ENCODE measurements around the gene FRS2. TPM values are rescaled to one million over a fixed set of nuclear protein-coding genes. Genes with fewer than 3 reads are reported as not detected.

The FRS2 gene, protein sequence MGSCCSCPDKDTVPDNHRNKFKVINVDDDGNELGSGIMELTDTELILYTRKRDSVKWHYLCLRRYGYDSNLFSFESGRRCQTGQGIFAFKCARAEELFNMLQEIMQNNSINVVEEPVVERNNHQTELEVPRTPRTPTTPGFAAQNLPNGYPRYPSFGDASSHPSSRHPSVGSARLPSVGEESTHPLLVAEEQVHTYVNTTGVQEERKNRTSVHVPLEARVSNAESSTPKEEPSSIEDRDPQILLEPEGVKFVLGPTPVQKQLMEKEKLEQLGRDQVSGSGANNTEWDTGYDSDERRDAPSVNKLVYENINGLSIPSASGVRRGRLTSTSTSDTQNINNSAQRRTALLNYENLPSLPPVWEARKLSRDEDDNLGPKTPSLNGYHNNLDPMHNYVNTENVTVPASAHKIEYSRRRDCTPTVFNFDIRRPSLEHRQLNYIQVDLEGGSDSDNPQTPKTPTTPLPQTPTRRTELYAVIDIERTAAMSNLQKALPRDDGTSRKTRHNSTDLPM
- 10 to 100 TPM; 20.9 to 49.0 (median 32.6) TPM for total RNA-seq

- peak; percentile 86 to 99 (median 98) for ATAC-seq (replicated peaks in 6 of 8)
- 0% methylated on average over 1 to 6 of the region's 68 CpGs; no CpG with 5 or more reads in 4 of the 10 experiments for WGBS, 10 experiments
- H3K4me1 ChIP-seq (replicated peaks in 1 of 2), result peaks cover 9 to 15% of the 10 kb centered on the region in 2 donors
- in situ Hi-C loops (cut with MboI; ENCODE audit: low pct_unique_long_range_greater_than_20kb in 2 of 9, low sequenced_read_pairs in 9 of 9, unreplicated experiment in 9 of 9), result no loop called here
- peak within 1 kb of the TSS; percentile 89 to 97 for H3K27ac ChIP-seq
- H3K4me3 ChIP-seq, result peak within 1 kb of the TSS; percentile 87 to 100 (median 98)
Observed at GRCh38 chr12:69470189-69471075, at the start of gene FRS2. Gene FRS2, plus strand, starts transcription at chr12:69470388. Its CDS starts 98,643 bp downstream, at chr12:69569031.

GRCh38 chr12:69421548-69421947 is 48.6 kb upstream of the FRS2 start:
- no peak overlapping the region for H3K4me3 ChIP-seq
- no peaks in the 10 kb centered on the region for H3K4me1 ChIP-seq (replicated peaks in 1 of 2)
- ATAC-seq (replicated peaks in 6 of 8), result no peak
- in situ Hi-C loops (cut with MboI; ENCODE audit: low pct_unique_long_range_greater_than_20kb in 2 of 9, low sequenced_read_pairs in 9 of 9, unreplicated experiment in 9 of 9), result no loop called here
- H3K27ac ChIP-seq, result no peak overlapping the region
- WGBS, 10 experiments, result 88 to 100% (median 100%) methylated on average over 1 to 3 of the region's 3 CpGs; no CpG with 5 or more reads in 2 of the 10 experiments

GRCh38 chr12:69423037-69423905 is 46.9 kb upstream of the FRS2 start:
- no peaks in the 10 kb centered on the region for H3K4me1 ChIP-seq (replicated peaks in 1 of 2)
- in situ Hi-C loops (cut with MboI; ENCODE audit: low pct_unique_long_range_greater_than_20kb in 2 of 9, low sequenced_read_pairs in 9 of 9, unreplicated experiment in 9 of 9), result no loop called here
- WGBS, 10 experiments, result 56 to 100% (median 83%) methylated on average over 2 to 5 of the region's 5 CpGs; no CpG with 5 or more reads in 1 of the 10 experiments
- no peak overlapping the region for H3K4me3 ChIP-seq
- no peak overlapping the region for H3K27ac ChIP-seq
- no peak for ATAC-seq (replicated peaks in 6 of 8)

- WGBS, 10 experiments, result 0 to 100% (median 89%) methylated on average over 1 to 3 of the region's 3 CpGs; no CpG with 5 or more reads in 5 of the 10 experiments
- no peak for ATAC-seq (replicated peaks in 6 of 8)
- Histone ChIP-seq H3K4me1 (replicated peaks in 1 of 2) (no peaks in the 10 kb centered on the region), H3K27ac (no peak overlapping the region), H3K4me3 (no peak overlapping the region)
- in situ Hi-C loops (cut with MboI; ENCODE audit: low pct_unique_long_range_greater_than_20kb in 2 of 9, low sequenced_read_pairs in 9 of 9, unreplicated experiment in 9 of 9), result no loop called here
Observed at GRCh38 chr12:69425417-69425816, 44.8 kb upstream of the FRS2 start.

DNA sequence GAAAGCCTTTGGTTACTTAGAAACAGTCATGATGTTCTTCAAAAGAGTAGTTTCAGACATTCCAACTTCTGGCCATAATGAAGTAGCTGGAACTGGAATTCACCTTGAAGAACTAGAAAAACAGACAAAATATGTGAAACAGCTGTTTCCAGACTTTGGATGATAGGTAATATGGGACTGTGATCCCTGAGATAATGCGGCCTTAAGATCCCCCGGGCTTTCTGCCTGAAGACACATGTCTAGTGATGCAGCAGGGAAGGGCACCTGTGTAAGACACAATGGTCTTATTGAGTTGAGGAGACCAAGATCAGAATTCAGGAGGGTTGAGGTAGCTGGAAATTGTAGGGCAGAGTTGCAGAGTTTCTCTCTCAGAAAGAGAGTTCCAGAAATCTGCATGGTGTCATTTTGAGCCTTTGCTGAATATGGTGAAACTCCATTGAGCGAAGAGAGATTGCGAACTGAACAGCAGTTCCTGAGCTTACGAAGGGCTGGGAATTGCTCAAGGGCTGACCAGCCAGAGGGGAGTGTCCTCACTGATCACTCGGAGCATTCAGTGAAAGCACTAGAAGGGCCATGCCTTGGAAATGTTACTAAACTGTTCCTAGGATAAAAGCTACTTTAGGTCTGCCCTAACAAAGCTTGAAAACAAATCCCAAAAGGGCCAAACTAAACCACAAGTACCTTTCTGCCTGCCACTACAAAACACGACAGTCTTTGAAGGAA is 41.7 kb upstream of the FRS2 start:
- H3K4me1 ChIP-seq (replicated peaks in 1 of 2), result no peaks in the 10 kb centered on the region
- no peak overlapping the region for H3K27ac ChIP-seq
- no peak for ATAC-seq (replicated peaks in 6 of 8)
- H3K4me3 ChIP-seq, result no peak overlapping the region
- in situ Hi-C loops (cut with MboI; ENCODE audit: low pct_unique_long_range_greater_than_20kb in 2 of 9, low sequenced_read_pairs in 9 of 9, unreplicated experiment in 9 of 9), result no loop called here
- WGBS, 10 experiments, result 31 to 100% (median 98%) methylated on average over 2 to 7 of the region's 7 CpGs

DNA sequence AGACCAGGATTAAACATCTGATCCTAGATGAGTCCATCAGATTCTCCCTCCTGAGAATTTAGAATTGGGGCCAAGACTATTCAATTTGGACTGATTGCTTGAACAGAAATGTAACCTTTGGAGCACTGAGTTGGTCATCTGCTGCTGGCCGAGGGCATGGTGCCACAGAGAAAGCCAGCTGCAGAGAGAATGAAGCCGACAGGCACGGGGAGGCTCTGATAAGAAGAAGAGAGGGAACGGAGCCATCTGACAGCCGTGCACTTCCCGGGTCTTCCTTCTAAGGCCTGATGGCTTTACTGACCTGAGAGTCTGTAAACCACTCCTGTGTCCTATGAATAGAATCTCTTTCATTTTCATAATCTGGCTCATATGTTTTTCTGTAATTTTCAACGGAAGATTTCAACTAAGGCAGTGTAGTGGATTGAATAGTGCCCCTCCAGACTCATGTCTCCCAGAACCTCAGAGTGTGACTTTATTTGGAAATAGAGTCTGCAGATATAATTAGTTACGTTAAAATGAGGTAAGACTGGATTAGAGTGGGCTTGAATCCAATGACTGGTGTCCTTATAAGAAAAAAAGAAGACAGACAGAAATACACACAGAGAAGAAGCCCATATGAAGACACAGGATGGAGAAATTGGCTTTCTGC is 39.1 kb upstream of the FRS2 start:
- no peak overlapping the region for H3K4me3 ChIP-seq
- WGBS, 10 experiments, result 74 to 100% (median 91%) methylated on average over 1 to 5 of the region's 8 CpGs; no CpG with 5 or more reads in 2 of the 10 experiments
- no peaks in the 10 kb centered on the region for H3K4me1 ChIP-seq (replicated peaks in 1 of 2)
- no peak overlapping the region for H3K27ac ChIP-seq
- in situ Hi-C loops (cut with MboI; ENCODE audit: low pct_unique_long_range_greater_than_20kb in 2 of 9, low sequenced_read_pairs in 9 of 9, unreplicated experiment in 9 of 9), result no loop called here
- no peak for ATAC-seq (replicated peaks in 6 of 8)

DNA sequence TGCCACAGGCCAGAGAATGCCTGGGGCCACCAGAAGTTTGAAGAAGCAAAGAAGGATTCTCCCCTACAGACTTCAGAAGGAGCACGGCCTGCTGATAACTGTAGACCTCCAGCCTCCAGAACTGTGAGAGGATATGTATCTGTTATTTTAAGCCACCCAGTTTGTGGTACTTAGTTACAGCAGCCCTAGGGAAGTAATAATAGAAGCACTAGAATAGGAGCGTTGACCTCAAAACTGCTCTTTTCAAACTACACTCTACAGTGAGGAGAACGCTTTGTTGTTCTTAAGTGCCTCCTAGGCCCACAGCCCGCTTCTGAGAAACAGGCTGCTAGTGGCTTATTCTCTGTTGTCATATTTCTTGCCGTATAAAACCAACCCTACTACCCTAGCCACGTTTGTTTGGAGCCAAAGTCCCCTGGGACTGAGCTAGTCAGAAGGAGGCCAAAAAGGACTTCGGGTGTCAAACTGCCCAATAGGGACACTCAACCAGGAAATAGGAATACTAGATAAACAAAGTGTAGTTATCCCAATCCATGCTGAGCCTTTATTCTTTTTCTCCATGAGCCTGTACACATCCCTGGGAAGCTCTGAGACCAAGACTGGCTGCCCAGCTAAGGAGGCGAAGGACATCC is 38.5 kb upstream of the FRS2 start:
- WGBS, 10 experiments, result 67 to 100% (median 90%) methylated on average over 1 to 5 of the region's 8 CpGs; no CpG with 5 or more reads in 4 of the 10 experiments
- H3K4me1 ChIP-seq (replicated peaks in 1 of 2), result no peaks in the 10 kb centered on the region
- H3K27ac ChIP-seq, result no peak overlapping the region
- no peak for ATAC-seq (replicated peaks in 6 of 8)
- in situ Hi-C loops (cut with MboI; ENCODE audit: low pct_unique_long_range_greater_than_20kb in 2 of 9, low sequenced_read_pairs in 9 of 9, unreplicated experiment in 9 of 9), result no loop called here
- H3K4me3 ChIP-seq, result no peak overlapping the region

- in situ Hi-C loops (cut with MboI; ENCODE audit: low pct_unique_long_range_greater_than_20kb in 2 of 9, low sequenced_read_pairs in 9 of 9, unreplicated experiment in 9 of 9), result no loop called here
- no peak overlapping the region for H3K4me3 ChIP-seq
- 14 to 100% (median 92%) methylated on average over 1 to 3 of the region's 3 CpGs; no CpG with 5 or more reads in 1 of the 10 experiments for WGBS, 10 experiments
- peak in 1 of 8 experiments; percentile 46 for ATAC-seq (replicated peaks in 6 of 8)
- H3K4me1 ChIP-seq (replicated peaks in 1 of 2), result no peaks in the 10 kb centered on the region
- H3K27ac ChIP-seq, result no peak overlapping the region
Observed at GRCh38 chr12:69433653-69434052, 36.5 kb upstream of the FRS2 start.

DNA sequence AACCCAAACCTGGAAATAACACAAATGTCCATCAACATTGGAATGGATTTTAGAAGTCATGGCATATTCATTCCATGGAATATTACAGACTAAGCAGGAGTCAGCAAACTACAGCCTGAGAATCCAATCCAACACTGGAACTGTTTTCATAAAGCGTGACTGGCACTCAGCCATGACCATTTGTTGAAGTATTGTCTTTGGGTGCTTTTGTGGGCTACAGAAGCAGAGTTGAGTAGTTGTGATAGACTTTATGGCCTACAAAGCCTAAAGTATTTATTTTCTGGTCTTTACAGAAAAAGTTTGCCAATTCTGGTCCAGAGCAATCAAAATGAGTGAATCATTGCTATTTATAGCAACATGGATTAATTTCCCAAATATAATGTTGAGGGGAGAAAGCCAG is 34.5 kb upstream of the FRS2 start:
- ATAC-seq (replicated peaks in 6 of 8), result no peak
- in situ Hi-C loops (cut with MboI; ENCODE audit: low pct_unique_long_range_greater_than_20kb in 2 of 9, low sequenced_read_pairs in 9 of 9, unreplicated experiment in 9 of 9), result no loop called here
- Histone ChIP-seq H3K4me3 (no peak overlapping the region), H3K27ac (no peak overlapping the region), H3K4me1 (replicated peaks in 1 of 2) (no peaks in the 10 kb centered on the region)
- WGBS, 10 experiments, result 78 to 90% (median 83%) methylated on average over 1 of the region's 1 CpG; no CpG with 5 or more reads in 6 of the 10 experiments

- H3K4me1 ChIP-seq (replicated peaks in 1 of 2), result no peaks in the 10 kb centered on the region
- H3K4me3 ChIP-seq, result no peak overlapping the region
- ATAC-seq (replicated peaks in 6 of 8), result no peak
- in situ Hi-C loops (cut with MboI; ENCODE audit: low pct_unique_long_range_greater_than_20kb in 2 of 9, low sequenced_read_pairs in 9 of 9, unreplicated experiment in 9 of 9), result no loop called here
- 92 to 100% (median 100%) methylated on average over 1 to 2 of the region's 2 CpGs; no CpG with 5 or more reads in 3 of the 10 experiments for WGBS, 10 experiments
- no peak overlapping the region for H3K27ac ChIP-seq
Observed at GRCh38 chr12:69437073-69437472, 33.1 kb upstream of the FRS2 start.

DNA sequence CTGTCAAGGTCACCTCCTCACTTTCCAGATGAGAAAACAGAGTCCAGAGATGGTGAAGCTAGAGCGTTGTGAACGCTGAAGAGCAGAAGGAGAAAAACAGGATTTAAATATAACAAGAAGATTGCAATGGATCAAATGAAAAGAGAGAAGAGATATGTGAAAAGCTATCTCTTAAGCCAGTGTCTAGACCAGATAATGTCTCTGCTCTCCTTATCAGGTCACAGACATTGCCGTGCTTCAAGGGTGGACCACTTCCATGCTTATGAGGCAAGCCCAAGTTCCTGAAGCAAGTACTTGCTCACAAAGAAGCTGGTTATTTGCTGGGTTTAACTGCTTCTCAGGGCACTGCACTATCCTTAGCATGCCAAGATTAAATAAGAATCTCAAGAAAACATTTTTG is 31.6 kb upstream of the FRS2 start:
- Histone ChIP-seq H3K4me3 (no peak overlapping the region), H3K4me1 (replicated peaks in 1 of 2) (no peaks in the 10 kb centered on the region), H3K27ac (no peak overlapping the region)
- in situ Hi-C loops (cut with MboI; ENCODE audit: low pct_unique_long_range_greater_than_20kb in 2 of 9, low sequenced_read_pairs in 9 of 9, unreplicated experiment in 9 of 9), result no loop called here
- WGBS, 10 experiments, result 86 to 100% (median 91%) methylated on average over 1 to 3 of the region's 3 CpGs; no CpG with 5 or more reads in 2 of the 10 experiments
- no peak for ATAC-seq (replicated peaks in 6 of 8)
